ENCODE data around the gene KCNJ13. TPM values are rescaled to one million over a fixed set of nuclear protein-coding genes. Genes with fewer than 3 reads are reported as not detected.

Gene KCNJ13
- total and polyA plus RNA-seq, 4 donors, result 0.08 to 0.79 TPM; not detected in 2

GRCh38 chr2:232793271-232793670 is 16.9 kb upstream of the KCNJ13 start:
- Histone ChIP-seq H3K27me3 (ENCODE audit: control insufficient read depth in 4 of 4, insufficient read depth in 4 of 4, low read length in 3 of 4) (no peaks in the 10 kb centered on the region), H3K9ac (ENCODE audit: low read depth in 1 of 2, low read length in 2 of 2) (no peak overlapping the region), H3K4me1 (ENCODE audit: control insufficient read depth in 4 of 4, insufficient read depth in 4 of 4, low read length in 3 of 4) (no peaks in the 10 kb centered on the region), H3K36me3 (ENCODE audit: control insufficient read depth in 4 of 4, insufficient read depth in 3 of 4, low read depth in 1 of 4, low read length in 3 of 4) (peaks cover 1 to 62% (median 45%) of the 10 kb centered on the region in 4 donors), H3K4me3 (ENCODE audit: low read depth in 1 of 3, low read length in 3 of 3) (no peak overlapping the region), H3K27ac (ENCODE audit: low read depth in 1 of 2, low read length in 2 of 2) (no peak overlapping the region), H3K9me3 (ENCODE audit: control insufficient read depth in 4 of 4, low read length in 3 of 4) (no peaks in the 10 kb centered on the region)
- 97% methylated on average over 4 of the region's 4 CpGs for WGBS
- DNase-seq (ENCODE audit: low spot score), result no peak
- TF ChIP-seq RXRA (IDR thresholded peaks at IDR 0.05), result no peak
- no peak for TF ChIP-seq NR2F2 (IDR thresholded peaks at IDR 0.05)

- TF ChIP-seq TAF1 (conservative IDR thresholded peaks at IDR 0.05) (no peak), RAD21 (IDR thresholded peaks at IDR 0.05) (no peak), NR2F2 (IDR thresholded peaks at IDR 0.05) (no peak), EGR1 (IDR thresholded peaks at IDR 0.05; ENCODE audit: low read depth in 2 of 2) (no peak), SP1 (IDR thresholded peaks at IDR 0.05) (no peak), RXRA (IDR thresholded peaks at IDR 0.05) (no peak), JUND (IDR thresholded peaks at IDR 0.05) (no peak), REST (IDR thresholded peaks at IDR 0.05) (no peak), ZBTB33 (IDR thresholded peaks at IDR 0.05) (no peak)
- Histone ChIP-seq H3K4me3 (ENCODE audit: low read depth in 1 of 3, low read length in 3 of 3) (no peak overlapping the region), H3K27ac (ENCODE audit: low read depth in 1 of 2, low read length in 2 of 2) (no peak overlapping the region), H3K9me3 (ENCODE audit: control insufficient read depth in 4 of 4, low read length in 3 of 4) (no peaks in the 10 kb centered on the region), H3K9ac (ENCODE audit: low read depth in 1 of 2, low read length in 2 of 2) (no peak overlapping the region), H3K4me1 (ENCODE audit: control insufficient read depth in 4 of 4, insufficient read depth in 4 of 4, low read length in 3 of 4) (no peaks in the 10 kb centered on the region), H3K27me3 (ENCODE audit: control insufficient read depth in 4 of 4, insufficient read depth in 4 of 4, low read length in 3 of 4) (no peaks in the 10 kb centered on the region), H3K36me3 (ENCODE audit: control insufficient read depth in 4 of 4, insufficient read depth in 3 of 4, low read depth in 1 of 4, low read length in 3 of 4) (peaks cover 2 to 67% (median 50%) of the 10 kb centered on the region in 4 donors)
- no peak for DNase-seq (ENCODE audit: low spot score)
- 95% methylated on average over 4 of the region's 4 CpGs for WGBS
Observed at GRCh38 chr2:232791518-232791917, 15.2 kb upstream of the KCNJ13 start.

GRCh38 chr2:232789082-232789481 is 12.7 kb upstream of the KCNJ13 start:
- Histone ChIP-seq H3K4me3 (ENCODE audit: low read depth in 1 of 3, low read length in 3 of 3) (no peak overlapping the region), H3K9ac (ENCODE audit: low read depth in 1 of 2, low read length in 2 of 2) (no peak overlapping the region), H3K27ac (ENCODE audit: low read depth in 1 of 2, low read length in 2 of 2) (no peak overlapping the region), H3K36me3 (ENCODE audit: control insufficient read depth in 4 of 4, insufficient read depth in 3 of 4, low read depth in 1 of 4, low read length in 3 of 4) (peaks cover 2 to 58% (median 43%) of the 10 kb centered on the region in 4 donors), H3K9me3 (ENCODE audit: control insufficient read depth in 4 of 4, low read length in 3 of 4) (no peaks in the 10 kb centered on the region), H3K4me1 (ENCODE audit: control insufficient read depth in 4 of 4, insufficient read depth in 4 of 4, low read length in 3 of 4) (no peaks in the 10 kb centered on the region), H3K27me3 (ENCODE audit: control insufficient read depth in 4 of 4, insufficient read depth in 4 of 4, low read length in 3 of 4) (no peaks in the 10 kb centered on the region)
- DNase-seq (ENCODE audit: low spot score), result no peak
- TF ChIP-seq FOXA1 (IDR thresholded peaks at IDR 0.05) (no peak), ATF3 (IDR thresholded peaks at IDR 0.05) (no peak), SP1 (IDR thresholded peaks at IDR 0.05) (no peak), FOXA2 (IDR thresholded peaks at IDR 0.05) (no peak)
- WGBS, result 75% methylated on average over 4 of the region's 4 CpGs
